Liver (tissue), 3 donors: ENCODE results near the gene SGMS1.

Experiments
- CTCF ChIP-seq: fragments of 150-350 bp; IDR thresholded peaks from 2 replicates; pipeline ENCODE4 v1.5.1; 2017; ENCODE audit warnings: improper control_type of control experiment, low read depth, low read length; ENCODE audit not compliant: missing input control
- NR2F2 ChIP-seq: IDR thresholded peaks from 2 replicates; pipeline ENCODE4 v1.6.1; 2016; ENCODE audit warnings: antibody characterized with exemption
- REST ChIP-seq: IDR thresholded peaks from 2 replicates; pipeline ENCODE4 v1.6.1; 2016; ENCODE audit warnings: antibody characterized with exemption, mild to moderate bottlenecking
- SP1 ChIP-seq: IDR thresholded peaks from 2 replicates; pipeline ENCODE4 v1.6.1; 2018; ENCODE audit warnings: antibody characterized with exemption, mild to moderate bottlenecking
- TAF1 ChIP-seq: conservative IDR thresholded peaks from 2 replicates; pipeline ENCODE4 v1.6.1; 2016; ENCODE audit warnings: antibody characterized with exemption, mild to moderate bottlenecking
- ZBTB33 ChIP-seq: IDR thresholded peaks from 2 replicates; pipeline ENCODE4 v1.6.1; 2016; ENCODE audit warnings: antibody characterized with exemption
- donor health status: healthy.
- donor health status: healthy.

GRCh38 chr10:50512743-50513416, 110.9 kb downstream of the SGMS1 start:
- no peak for TF ChIP-seq TAF1
- TF ChIP-seq CTCF: no peak
- no peak for TF ChIP-seq SP1
- TF ChIP-seq ZBTB33: no peak
- no peak for TF ChIP-seq REST
- no peak for TF ChIP-seq NR2F2
